Liver (tissue), 9 donors: ENCODE data around the gene ARHGEF1. TPM values are rescaled to one million over a fixed set of nuclear protein-coding genes. Genes with fewer than 3 reads are reported as not detected.

Experiments used
- DNase-seq: peaks from one replicate; pipeline ENCODE4 v3.0.0-alpha.2; 2017; ENCODE audit warnings: low spot score
- H3K27ac ChIP-seq, 2 donors: one replicate each; pipeline ENCODE4 v1.7.0; 2013; ENCODE audit warnings: inconsistent platforms in 2 of 2, low read length in 2 of 2, control low read depth in 1 of 2, low read depth in 1 of 2, mild to moderate bottlenecking in 1 of 2
- H3K27me3 ChIP-seq, 4 donors: one replicate each; pipeline versions ENCODE4 v1.6.1 to v1.7.0; 2013; ENCODE audit warnings: low read length in 3 of 4, inconsistent platforms in 1 of 4, mild to moderate bottlenecking in 1 of 4, moderate library complexity in 1 of 4; ENCODE audit not compliant: control insufficient read depth in 4 of 4, insufficient read depth in 4 of 4
- H3K36me3 ChIP-seq, 4 donors: one replicate each; pipeline versions ENCODE4 v1.6.1 to v1.7.0; 2013; ENCODE audit warnings: low read length in 3 of 4, mild to moderate bottlenecking in 3 of 4, low read depth in 1 of 4, moderate library complexity in 1 of 4; ENCODE audit not compliant: control insufficient read depth in 4 of 4, insufficient read depth in 3 of 4
- H3K4me1 ChIP-seq, 4 donors: one replicate each; pipeline versions ENCODE4 v1.6.1 to v1.7.0; 2013; ENCODE audit warnings: low read length in 3 of 4, mild to moderate bottlenecking in 3 of 4, moderate library complexity in 1 of 4; ENCODE audit not compliant: control insufficient read depth in 4 of 4, insufficient read depth in 4 of 4
- H3K4me3 ChIP-seq, 3 donors: one replicate each; pipeline versions ENCODE4 v1.6.1 to v1.7.0; 2013; ENCODE audit warnings: low read length in 3 of 3, control low read depth in 1 of 3, low read depth in 1 of 3, mild to moderate bottlenecking in 1 of 3
- H3K9ac ChIP-seq, 2 donors: one replicate each; pipeline ENCODE4 v1.7.0; 2013; ENCODE audit warnings: low read length in 2 of 2, mild to moderate bottlenecking in 2 of 2, moderate library complexity in 2 of 2, control low read depth in 1 of 2, low read depth in 1 of 2
- H3K9me3 ChIP-seq, 4 donors: one replicate each; pipeline versions ENCODE4 v1.6.1 to v1.7.0; 2013; ENCODE audit warnings: low read length in 3 of 4; ENCODE audit not compliant: control insufficient read depth in 4 of 4
- EGR1 ChIP-seq, 2 donors: IDR thresholded peaks; 2 replicates each; pipeline ENCODE4 v1.6.1; 2016 to 2018; ENCODE audit warnings: antibody characterized with exemption in 2 of 2, low read depth in 2 of 2
- FOXA1 ChIP-seq: IDR thresholded peaks from 2 replicates; pipeline ENCODE4 v1.6.1; 2016; ENCODE audit warnings: antibody characterized with exemption
- FOXA2 ChIP-seq: IDR thresholded peaks from 2 replicates; pipeline ENCODE4 v1.6.1; 2016; ENCODE audit warnings: antibody characterized with exemption
- GABPA ChIP-seq, 2 donors: IDR thresholded peaks in 1 of 2; conservative IDR thresholded peaks in 1 of 2; 2 replicates each; pipeline ENCODE4 v1.6.1; 2016; ENCODE audit warnings: antibody characterized with exemption in 2 of 2, mild to moderate bottlenecking in 1 of 2, moderate library complexity in 1 of 2
- HNF4A ChIP-seq, 2 donors: conservative IDR thresholded peaks; 2 replicates each; pipeline ENCODE4 v1.6.1; 2016; ENCODE audit warnings: antibody characterized with exemption in 2 of 2, mild to moderate bottlenecking in 2 of 2
- HNF4G ChIP-seq: IDR thresholded peaks from 2 replicates; pipeline ENCODE4 v1.6.1; 2016; ENCODE audit warnings: antibody characterized with exemption
- JUND ChIP-seq, 2 donors: IDR thresholded peaks; 2 replicates each; pipeline ENCODE4 v1.6.1; 2016; ENCODE audit warnings: antibody characterized with exemption in 2 of 2
- NR2F2 ChIP-seq: IDR thresholded peaks from 2 replicates; pipeline ENCODE4 v1.6.1; 2016; ENCODE audit warnings: antibody characterized with exemption
- RAD21 ChIP-seq, 2 donors: IDR thresholded peaks; 2 replicates each; pipeline ENCODE4 v1.6.1; 2016; ENCODE audit warnings: antibody characterized with exemption in 2 of 2, mild to moderate bottlenecking in 2 of 2
- SP1 ChIP-seq: IDR thresholded peaks from 2 replicates; pipeline ENCODE4 v1.6.1; 2018; ENCODE audit warnings: antibody characterized with exemption, mild to moderate bottlenecking
- TAF1 ChIP-seq: conservative IDR thresholded peaks from 2 replicates; pipeline ENCODE4 v1.6.1; 2016; ENCODE audit warnings: antibody characterized with exemption, mild to moderate bottlenecking
- WGBS: extraction: QIAGEN DNeasy Blood & Tissue Kit; methylation state at CpG from one replicate; pipeline ENCODE4 v1.1.7; 2013; 5-methylcytosine and 5-hydroxymethylcytosine counted together
- polyA plus RNA-seq, 2 donors: library from polyadenylated mRNA; stranded (reverse) in 1 of 2; unstranded in 1 of 2; fragments of 200-250 nt in 1 of 2; fragments of >200 nt in 1 of 2; fragmentation: Nextera tagmentation in 1 of 2; extraction: Ambion mirVana in 1 of 2; gene quantifications; one replicate each; pipeline versions ENCODE4 v1.2.1 to v1.2.3, GENCODE V29; 2013 to 2015
- total RNA-seq, 2 donors: library from RNA; depleted of rRNA; stranded (reverse); fragments of >200 nt; gene quantifications; one replicate each; pipeline ENCODE4 v1.2.3, GENCODE V29; 2014
- TF ChIP-seq, protein P1 (sequence below): IDR thresholded peaks from 2 replicates; pipeline ENCODE4 v1.6.1; 2016; ENCODE audit warnings: antibody characterized with exemption
- TF ChIP-seq, protein P2 (sequence below): IDR thresholded peaks from 2 replicates; pipeline ENCODE4 v1.6.1; 2016; ENCODE audit warnings: antibody characterized with exemption, mild to moderate bottlenecking
- donor health status: healthy.
- donor health status: healthy.
- donor health status: healthy.
- donor health status: healthy.
- donor health status: healthy.

The ARHGEF1 gene
- total and polyA plus RNA-seq, 4 donors = 13.2 to 30.1 (median 18.5) TPM

DNA sequence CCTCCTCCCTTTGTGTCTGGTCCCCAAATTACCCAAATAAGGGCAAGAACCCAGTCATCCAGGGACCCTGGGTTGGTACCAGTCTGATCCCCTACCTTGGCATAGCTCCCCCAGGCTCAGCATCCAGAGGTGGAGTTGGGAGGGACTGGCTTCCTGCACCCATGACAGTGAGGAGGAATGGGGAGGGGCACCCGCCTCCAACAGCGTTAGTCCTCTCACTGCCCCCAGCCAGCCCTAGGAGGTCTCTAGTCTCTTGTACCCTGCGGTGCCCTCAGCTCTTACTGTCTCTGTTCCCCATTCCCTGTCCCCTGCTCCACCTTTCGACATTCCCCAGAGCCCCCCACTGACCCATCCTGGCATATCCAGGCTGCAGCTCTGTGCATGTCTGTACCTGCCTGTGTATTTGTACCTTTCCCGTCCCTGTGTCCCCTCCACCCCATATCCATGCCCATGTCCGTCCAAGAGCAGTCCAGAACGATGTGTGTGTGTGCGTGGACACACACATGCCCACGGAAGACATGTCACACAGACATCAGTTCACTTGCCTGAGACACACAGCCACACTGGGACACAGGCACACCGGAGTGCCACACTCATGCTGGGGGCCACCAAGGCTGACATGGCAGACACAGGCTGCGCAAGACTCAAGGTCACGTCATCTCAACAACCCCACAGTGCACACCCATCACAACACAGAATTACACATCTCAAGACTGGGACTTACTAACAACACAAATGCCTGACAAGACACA, 27.4 kb downstream of the ARHGEF1 start:
- no peak overlapping the region for H3K9ac ChIP-seq
- H3K27me3 ChIP-seq = peaks cover under 1 to 7% (median 3%) of the 10 kb centered on the region in 4 donors
- no peaks in the 10 kb centered on the region for H3K9me3 ChIP-seq
- H3K36me3 ChIP-seq = peaks cover 0 to 12% (median 3%) of the 10 kb centered on the region in 4 donors
- TF ChIP-seq, protein P1, sequence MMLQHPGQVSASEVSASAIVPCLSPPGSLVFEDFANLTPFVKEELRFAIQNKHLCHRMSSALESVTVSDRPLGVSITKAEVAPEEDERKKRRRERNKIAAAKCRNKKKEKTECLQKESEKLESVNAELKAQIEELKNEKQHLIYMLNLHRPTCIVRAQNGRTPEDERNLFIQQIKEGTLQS = no peak
- TF ChIP-seq FOXA2 = no peak
- no peak for TF ChIP-seq HNF4A (conservative IDR thresholded peaks at IDR 0.05)
- no peak for TF ChIP-seq GABPA (IDR thresholded peaks at IDR 0.05 in 1 of 2, conservative IDR thresholded peaks at IDR 0.05 in 1 of 2)
- TF ChIP-seq HNF4G = no peak
- TF ChIP-seq NR2F2 = no peak
- H3K27ac ChIP-seq = no peak overlapping the region
- WGBS = 65% methylated on average over 12 of the region's 12 CpGs
- H3K4me1 ChIP-seq = peaks cover 0 to 3% (median 1%) of the 10 kb centered on the region in 4 donors
- no peak for DNase-seq
- no peak overlapping the region for H3K4me3 ChIP-seq

DNA sequence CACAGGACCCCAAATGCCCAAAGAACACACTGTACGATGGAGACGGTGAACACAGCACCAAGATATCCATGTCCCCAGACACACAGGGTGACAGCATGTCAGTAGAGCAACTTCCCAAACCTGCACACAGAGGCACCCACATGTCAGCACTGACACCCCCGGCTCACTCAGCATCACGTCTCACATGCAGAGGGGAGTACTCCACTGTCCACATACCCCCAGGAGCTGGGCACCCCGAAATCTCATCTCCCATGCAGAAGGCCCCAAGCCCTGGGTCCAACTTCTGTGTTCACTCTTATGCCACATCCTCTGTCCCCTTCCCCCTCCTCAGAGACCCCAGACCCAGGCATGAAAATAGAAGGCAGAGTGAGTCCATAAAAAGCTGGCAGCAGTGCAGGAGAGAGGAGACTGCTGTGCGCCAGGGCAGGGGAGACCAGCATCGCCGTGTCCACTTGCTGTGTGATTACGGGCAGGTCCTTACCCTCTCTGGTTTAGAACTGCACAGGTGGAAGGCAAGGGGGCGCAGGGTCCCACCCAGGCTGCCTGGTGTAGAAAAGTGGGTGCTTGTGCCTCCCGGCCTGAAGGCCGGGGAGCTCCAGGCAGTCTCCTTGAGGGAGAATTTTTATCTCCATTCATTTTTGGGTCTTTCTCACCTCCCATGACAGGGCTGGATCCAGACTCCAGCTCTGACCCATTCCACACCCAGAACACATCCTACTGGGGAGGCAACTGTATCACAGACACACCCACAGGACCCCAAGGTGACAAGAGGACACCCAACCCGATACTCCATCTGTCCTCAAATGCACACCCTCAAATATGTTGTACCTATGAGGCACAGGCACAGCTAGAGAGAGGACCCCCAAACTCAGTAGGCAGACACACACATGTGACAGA, 28.3 kb downstream of the ARHGEF1 start:
- peaks cover 0 to 5% (median 2%) of the 10 kb centered on the region in 4 donors for H3K36me3 ChIP-seq
- DNase-seq = no peak
- no peak overlapping the region for H3K4me3 ChIP-seq
- peaks cover 0 to 3% (median 1%) of the 10 kb centered on the region in 4 donors for H3K4me1 ChIP-seq
- no peaks in the 10 kb centered on the region for H3K9me3 ChIP-seq
- WGBS = 62% methylated on average over 13 of the region's 13 CpGs
- peaks cover 4 to 7% (median 5%) of the 10 kb centered on the region in 4 donors for H3K27me3 ChIP-seq
- no peak overlapping the region for H3K9ac ChIP-seq
- TF ChIP-seq GABPA (IDR thresholded peaks at IDR 0.05 in 1 of 2, conservative IDR thresholded peaks at IDR 0.05 in 1 of 2) = no peak
- TF ChIP-seq EGR1 (IDR thresholded peaks at IDR 0.05; ENCODE audit: low read depth in 2 of 2) = no peak
- TF ChIP-seq SP1 = no peak
- TF ChIP-seq HNF4A (conservative IDR thresholded peaks at IDR 0.05) = no peak
- TF ChIP-seq FOXA1 = no peak
- no peak for TF ChIP-seq JUND (IDR thresholded peaks at IDR 0.05)
- no peak for TF ChIP-seq NR2F2
- no peak for TF ChIP-seq TAF1
- no peak overlapping the region for H3K27ac ChIP-seq

DNA sequence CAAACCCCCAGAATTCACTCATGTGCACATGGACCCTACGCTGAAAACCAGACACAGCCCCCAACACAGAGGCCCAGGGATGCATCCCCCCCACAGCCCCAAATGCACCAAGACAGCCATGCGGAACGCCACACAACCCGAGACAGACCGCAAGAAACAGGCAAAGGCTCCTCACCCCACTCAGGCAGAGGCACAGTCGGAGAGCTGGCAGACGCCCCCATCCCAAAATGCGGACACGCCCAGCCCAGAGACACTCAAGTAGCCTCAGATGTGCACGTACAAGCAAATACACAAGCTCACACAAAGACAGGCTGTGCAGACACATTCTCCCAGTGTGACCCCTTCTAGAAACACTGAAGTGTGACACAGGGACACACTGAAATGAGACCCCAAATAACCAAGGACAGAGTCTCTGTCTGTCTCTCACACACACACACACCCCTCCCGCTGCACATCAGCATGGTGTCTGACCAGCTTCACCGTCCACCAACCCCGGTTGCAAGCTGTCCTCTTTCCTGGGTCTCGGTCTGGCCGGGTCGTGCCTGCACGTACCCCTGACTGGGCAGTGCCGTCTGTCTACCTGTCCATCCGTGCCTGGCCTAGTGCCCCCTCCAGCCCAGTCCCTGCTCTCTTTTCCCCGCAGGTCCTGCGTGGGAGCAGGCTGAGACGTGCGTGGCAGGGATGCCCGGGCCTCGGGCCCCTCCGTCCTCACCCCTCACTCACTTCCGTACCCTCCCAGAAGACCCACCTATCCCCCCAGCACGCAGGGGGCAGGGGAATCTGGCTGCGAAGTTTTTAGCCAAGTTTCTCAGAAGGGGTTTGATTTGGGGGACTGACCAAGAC, 29.1 kb downstream of the ARHGEF1 start:
- TF ChIP-seq, protein P1 = no peak
- no peak for TF ChIP-seq RAD21 (IDR thresholded peaks at IDR 0.05)
- TF ChIP-seq, protein P2, sequence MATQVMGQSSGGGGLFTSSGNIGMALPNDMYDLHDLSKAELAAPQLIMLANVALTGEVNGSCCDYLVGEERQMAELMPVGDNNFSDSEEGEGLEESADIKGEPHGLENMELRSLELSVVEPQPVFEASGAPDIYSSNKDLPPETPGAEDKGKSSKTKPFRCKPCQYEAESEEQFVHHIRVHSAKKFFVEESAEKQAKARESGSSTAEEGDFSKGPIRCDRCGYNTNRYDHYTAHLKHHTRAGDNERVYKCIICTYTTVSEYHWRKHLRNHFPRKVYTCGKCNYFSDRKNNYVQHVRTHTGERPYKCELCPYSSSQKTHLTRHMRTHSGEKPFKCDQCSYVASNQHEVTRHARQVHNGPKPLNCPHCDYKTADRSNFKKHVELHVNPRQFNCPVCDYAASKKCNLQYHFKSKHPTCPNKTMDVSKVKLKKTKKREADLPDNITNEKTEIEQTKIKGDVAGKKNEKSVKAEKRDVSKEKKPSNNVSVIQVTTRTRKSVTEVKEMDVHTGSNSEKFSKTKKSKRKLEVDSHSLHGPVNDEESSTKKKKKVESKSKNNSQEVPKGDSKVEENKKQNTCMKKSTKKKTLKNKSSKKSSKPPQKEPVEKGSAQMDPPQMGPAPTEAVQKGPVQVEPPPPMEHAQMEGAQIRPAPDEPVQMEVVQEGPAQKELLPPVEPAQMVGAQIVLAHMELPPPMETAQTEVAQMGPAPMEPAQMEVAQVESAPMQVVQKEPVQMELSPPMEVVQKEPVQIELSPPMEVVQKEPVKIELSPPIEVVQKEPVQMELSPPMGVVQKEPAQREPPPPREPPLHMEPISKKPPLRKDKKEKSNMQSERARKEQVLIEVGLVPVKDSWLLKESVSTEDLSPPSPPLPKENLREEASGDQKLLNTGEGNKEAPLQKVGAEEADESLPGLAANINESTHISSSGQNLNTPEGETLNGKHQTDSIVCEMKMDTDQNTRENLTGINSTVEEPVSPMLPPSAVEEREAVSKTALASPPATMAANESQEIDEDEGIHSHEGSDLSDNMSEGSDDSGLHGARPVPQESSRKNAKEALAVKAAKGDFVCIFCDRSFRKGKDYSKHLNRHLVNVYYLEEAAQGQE = no peak
- no peak for TF ChIP-seq HNF4A (conservative IDR thresholded peaks at IDR 0.05)
- TF ChIP-seq TAF1 = no peak
- Histone ChIP-seq H3K27ac (no peak overlapping the region), H3K9me3 (peaks cover 0 to 2% (median 0%) of the 10 kb centered on the region in 4 donors), H3K9ac (no peak overlapping the region), H3K4me3 (no peak overlapping the region), H3K4me1 (peaks cover 0 to 3% (median 1%) of the 10 kb centered on the region in 4 donors), H3K27me3 (peaks cover 4 to 13% (median 8%) of the 10 kb centered on the region in 4 donors), H3K36me3 (no peaks in the 10 kb centered on the region)
- no peak for DNase-seq
- 13% methylated on average over 29 of the region's 29 CpGs for WGBS
